SK-N-SH (cell line): ENCODE measurements around the gene UBE3C. TPM values are rescaled to one million over a fixed set of nuclear protein-coding genes. Genes with fewer than 3 reads are reported as not detected.

Experiments used
- CTCF ChIA-PET: fragments of 300-600, 350-600 bp; formaldehyde crosslinking; extraction: SDS; loops from one replicate; lab custom pipeline; 2021; lab: Yijun Ruan, JAX
- POLR2A ChIA-PET: fragments of 350-600 bp; sonication (Branson Sonifier 250); formaldehyde crosslinking; extraction: SDS; loops from one replicate; lab custom pipeline; 2020; ENCODE audit warnings: antibody characterized with exemption, inconsistent platforms; lab: Yijun Ruan, JAX
- DNase-seq: peaks from one replicate; pipeline ENCODE4 v3.0.0; 2012
- H2AFZ ChIP-seq: fragments of 200-600 bp; sonication (generic); 2 replicates; pipeline ENCODE4 v1.8.1; 2016; ENCODE audit warnings: antibody characterized with exemption, mild to moderate bottlenecking, low read depth
- H3F3A ChIP-seq: fragments of 200-600 bp; sonication (generic); replicated peaks from 2 replicates; pipeline ENCODE3; 2016; ENCODE audit warnings: antibody characterized with exemption, mild to moderate bottlenecking; ENCODE audit not compliant: insufficient read depth
- H3K27ac ChIP-seq, 2 experiments: fragments of 200-500 bp in 1 of 2; fragments of 200-600 bp in 1 of 2; sonication (Bioruptor generic) in 1 of 2; sonication (generic), shearing (Covaris generic) in 1 of 2; 2 replicates each; pipeline versions ENCODE4 v1.5.1 to v1.6.1; 2014 to 2016; ENCODE audit warnings: low read depth in 2 of 2, inconsistent platforms in 1 of 2, low read length in 1 of 2, mild to moderate bottlenecking in 1 of 2, mixed read lengths in 1 of 2
- H3K27me3 ChIP-seq: fragments of 200-600 bp; sonication (generic), shearing (Covaris generic); 2 replicates; pipeline ENCODE4 v1.6.1; 2016; ENCODE audit warnings: mixed run types; ENCODE audit not compliant: insufficient read depth
- H3K36me3 ChIP-seq, 2 experiments: fragments of 200-500 bp in 1 of 2; fragments of 200-600 bp in 1 of 2; sonication (Bioruptor generic) in 1 of 2; sonication (generic) in 1 of 2; replicated peaks in 1 of 2; 2 replicates each; pipeline versions ENCODE3 to v1.5.1; 2014 to 2016; ENCODE audit warnings: low read length in 1 of 2, mild to moderate bottlenecking in 1 of 2; ENCODE audit not compliant: insufficient read depth in 2 of 2, control insufficient read depth in 1 of 2
- H3K4me1 ChIP-seq, 2 experiments: fragments of 200-500 bp in 1 of 2; fragments of 200-600 bp in 1 of 2; sonication (Bioruptor generic) in 1 of 2; sonication (generic), shearing (Covaris generic) in 1 of 2; 2 replicates each; pipeline versions ENCODE4 v1.5.1 to v1.6.1; 2014 to 2016; ENCODE audit warnings: low read depth in 1 of 2, low read length in 1 of 2, mixed run types in 1 of 2; ENCODE audit not compliant: insufficient read depth in 2 of 2, control insufficient read depth in 1 of 2
- H3K4me2 ChIP-seq: fragments of 200-600 bp; sonication (generic), shearing (Covaris generic); 2 replicates; pipeline ENCODE4 v1.6.1; 2017; ENCODE audit warnings: mixed run types
- H3K4me3 ChIP-seq, 2 experiments: fragments of 200-500 bp in 1 of 2; fragments of 200-600 bp in 1 of 2; sonication (Bioruptor generic) in 1 of 2; sonication (generic), shearing (Covaris generic) in 1 of 2; 2 replicates each; pipeline versions ENCODE4 v1.5.1 to v1.8.1; 2014 to 2016; ENCODE audit warnings: low read depth in 2 of 2, inconsistent platforms in 1 of 2, low read length in 1 of 2, mild to moderate bottlenecking in 1 of 2, mixed read lengths in 1 of 2, moderate library complexity in 1 of 2
- H3K79me2 ChIP-seq: fragments of 200-600 bp; sonication (generic); 2 replicates; pipeline ENCODE4 v1.8.1; 2017; ENCODE audit warnings: mild to moderate bottlenecking; ENCODE audit not compliant: insufficient read depth
- H3K9ac ChIP-seq: fragments of 200-600 bp; sonication (generic); 2 replicates; pipeline ENCODE4 v1.6.1; 2017; ENCODE audit warnings: mixed run types
- H3K9me2 ChIP-seq: fragments of 200-600 bp; sonication (generic); 2 replicates; pipeline ENCODE4 v1.6.1; 2017; ENCODE audit warnings: mixed run types
- H3K9me3 ChIP-seq: fragments of 200-600 bp; sonication (generic); 2 replicates; pipeline ENCODE4 v1.6.1; 2017; ENCODE audit warnings: mixed run types, mild to moderate bottlenecking, moderate library complexity
- H4K20me1 ChIP-seq: fragments of 200-600 bp; sonication (generic); 2 replicates; pipeline ENCODE4 v1.6.1; 2017; ENCODE audit warnings: mild to moderate bottlenecking, mixed run types; ENCODE audit not compliant: insufficient read depth
- EP300 ChIP-seq, 2 experiments: IDR thresholded peaks; 2 replicates each; pipeline versions ENCODE4 v1.4.0 to v1.6.1; 2012; ENCODE audit warnings: borderline replicate concordance in 1 of 2, low read depth in 1 of 2, low read length in 1 of 2
- EZH2phosphoT487 ChIP-seq: fragments of 200-600 bp; sonication (generic); IDR thresholded peaks from 2 replicates; pipeline ENCODE4 v1.6.1; 2017; ENCODE audit warnings: low read depth, mixed run types, mild to moderate bottlenecking, antibody characterized with exemption, moderate library complexity, borderline replicate concordance
- FOSL2 ChIP-seq: IDR thresholded peaks from 2 replicates; pipeline ENCODE4 v1.4.0; 2012; ENCODE audit warnings: low read depth, mild to moderate bottlenecking, moderate library complexity, borderline replicate concordance
- FOXJ3 ChIP-seq: sonication (generic); formaldehyde crosslinking; IDR thresholded peaks from 2 replicates; pipeline ENCODE4 v1.5.1; 2020; ENCODE audit warnings: mild to moderate bottlenecking, missing genetic modification reagents
- GABPA ChIP-seq: IDR thresholded peaks from 2 replicates; pipeline ENCODE4 v1.4.0; 2012; ENCODE audit warnings: low read depth, mild to moderate bottlenecking
- IRF3 ChIP-seq: fragments of 150-350 bp; IDR thresholded peaks from 2 replicates; pipeline ENCODE4 v1.6.1; 2016; ENCODE audit warnings: mild to moderate bottlenecking, low read depth, low read length
- JUND ChIP-seq: IDR thresholded peaks from 2 replicates; pipeline ENCODE4 v1.4.0; 2012
- MEF2A ChIP-seq: IDR thresholded peaks from 2 replicates; pipeline ENCODE4 v1.4.0; 2012; ENCODE audit warnings: low read depth, borderline replicate concordance
- PBX3 ChIP-seq: IDR thresholded peaks from 2 replicates; pipeline ENCODE4; 2012
- POLR2AphosphoS5 ChIP-seq: IDR thresholded peaks from 2 replicates; pipeline ENCODE4 v1.6.1; 2012; ENCODE audit warnings: low read depth, low read length
- RAD21 ChIP-seq: IDR thresholded peaks from 2 replicates; pipeline ENCODE4 v1.6.1; 2012; ENCODE audit warnings: mild to moderate bottlenecking, low read length
- RCOR1 ChIP-seq: fragments of 150-350 bp; IDR thresholded peaks from 2 replicates; pipeline ENCODE4 v1.6.1; 2017; ENCODE audit warnings: antibody characterized with exemption, low read length
- RFX5 ChIP-seq: IDR thresholded peaks from 2 replicates; pipeline ENCODE4 v1.6.1; 2012; ENCODE audit warnings: mild to moderate bottlenecking, improper control_type of control experiment, low read length
- SIN3A ChIP-seq: IDR thresholded peaks from 2 replicates; pipeline ENCODE4 v1.6.1; 2012; ENCODE audit warnings: low read depth, mild to moderate bottlenecking, low read length, moderate library complexity, borderline replicate concordance
- SMC3 ChIP-seq: IDR thresholded peaks from 2 replicates; pipeline ENCODE4 v1.6.1; 2012; ENCODE audit warnings: low read depth, low read length, improper control_type of control experiment
- TEAD4 ChIP-seq: IDR thresholded peaks from 2 replicates; pipeline ENCODE4 v1.4.0; 2012; ENCODE audit warnings: mild to moderate bottlenecking, borderline replicate concordance; ENCODE audit not compliant: insufficient read depth
- USF1 ChIP-seq: IDR thresholded peaks from 2 replicates; pipeline ENCODE4 v1.4.0; 2012; ENCODE audit warnings: low read depth, borderline replicate concordance
- USF2 ChIP-seq: fragments of 150-350 bp; IDR thresholded peaks from 2 replicates; pipeline ENCODE4 v1.6.1; 2017; ENCODE audit warnings: antibody characterized with exemption, low read length, low read depth, borderline replicate concordance
- ZBTB33 ChIP-seq: IDR thresholded peaks from 2 replicates; pipeline ENCODE4 v1.4.0; 2012; ENCODE audit warnings: low read depth, borderline replicate concordance
- WGBS: methylation state at CpG from one replicate; pipeline ENCODE4 v1.1.6; 2017; ENCODE audit warnings: low lambda C conversion rate; 5-methylcytosine and 5-hydroxymethylcytosine counted together
- polyA plus RNA-seq, 3 experiments: library from polyadenylated mRNA; depleted of rRNA; stranded (reverse); fragments of >200 nt; gene quantifications; 2 replicates each; pipeline ENCODE4 v1.2.3, GENCODE V29; 2012
- TF ChIP-seq, protein P1 (sequence below): fragments of 200-600 bp; sonication (generic); IDR thresholded peaks from 2 replicates; pipeline ENCODE4 v1.6.1; 2017; ENCODE audit warnings: antibody characterized with exemption, mild to moderate bottlenecking, moderate library complexity

UBE3C gene
- polyA plus RNA-seq, 1 of the 3 experiments (the other 2 are of a cell fraction): 48.4 TPM

DNA sequence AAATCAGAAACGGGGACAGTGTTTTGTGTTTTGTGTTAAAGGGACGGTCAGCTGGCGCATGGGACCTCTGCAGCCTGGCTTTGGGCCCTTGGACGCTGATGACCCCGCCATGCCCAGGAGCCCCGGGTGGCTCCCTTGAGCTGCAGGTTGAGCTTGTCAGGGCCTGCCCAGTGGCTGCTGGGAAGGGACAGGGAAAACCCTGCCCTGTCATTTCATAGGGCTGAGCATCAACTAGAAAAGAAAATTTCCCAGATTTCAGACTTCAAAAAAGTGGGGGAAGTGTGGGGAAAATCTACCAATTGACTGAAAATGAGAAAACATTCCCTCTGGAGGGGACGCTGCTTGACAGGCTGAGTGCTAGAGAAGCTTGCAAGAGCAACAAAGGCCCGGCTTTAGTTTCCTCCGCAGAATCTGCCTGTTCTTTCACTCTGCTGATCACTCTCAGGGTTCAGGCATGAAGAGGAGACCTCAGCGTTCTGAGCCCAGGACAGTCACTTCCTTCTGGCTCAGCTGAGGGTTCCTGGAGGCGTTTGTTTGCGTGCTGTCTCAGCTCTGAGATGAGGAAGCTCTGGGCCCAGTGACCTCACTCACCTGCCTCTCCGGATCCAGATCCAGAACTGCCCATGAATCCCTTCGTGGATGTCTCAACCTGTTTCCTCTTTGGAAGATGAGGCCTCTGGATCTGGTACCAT lies 179.4 kb downstream of the UBE3C start:
- ChIA-PET CTCF (interaction anchor here (0.7 to 1.0 kb wide), 2 partner anchors 44 to 425 kb away, joined by 3 read pairs; partner anchors contain the start of gene LMBR1), POLR2A (no interaction called here)
- Histone ChIP-seq H3K36me3 (no peaks in the 10 kb centered on the region), H3K4me3 (no peak overlapping the region), H3K9me2 (no peaks in the 10 kb centered on the region), H3K4me1 (no peaks in the 10 kb centered on the region), H3K9me3 (no peaks in the 10 kb centered on the region), H3F3A (no peaks in the 10 kb centered on the region), H3K79me2 (no peaks in the 10 kb centered on the region), H4K20me1 (no peaks in the 10 kb centered on the region), H3K4me2 (no peak overlapping the region), H3K27ac (peak overlapping the region in 1 of 2 experiments; percentile 11; a peak in 1 of 4 replicates), H3K27me3 (no peaks in the 10 kb centered on the region), H3K9ac (no peak overlapping the region), H2AFZ (peak overlapping the region; percentile 87)
- no peak for DNase-seq
- 86% methylated on average over 13 of the region's 14 CpGs for WGBS
- TF ChIP-seq, protein P1, sequence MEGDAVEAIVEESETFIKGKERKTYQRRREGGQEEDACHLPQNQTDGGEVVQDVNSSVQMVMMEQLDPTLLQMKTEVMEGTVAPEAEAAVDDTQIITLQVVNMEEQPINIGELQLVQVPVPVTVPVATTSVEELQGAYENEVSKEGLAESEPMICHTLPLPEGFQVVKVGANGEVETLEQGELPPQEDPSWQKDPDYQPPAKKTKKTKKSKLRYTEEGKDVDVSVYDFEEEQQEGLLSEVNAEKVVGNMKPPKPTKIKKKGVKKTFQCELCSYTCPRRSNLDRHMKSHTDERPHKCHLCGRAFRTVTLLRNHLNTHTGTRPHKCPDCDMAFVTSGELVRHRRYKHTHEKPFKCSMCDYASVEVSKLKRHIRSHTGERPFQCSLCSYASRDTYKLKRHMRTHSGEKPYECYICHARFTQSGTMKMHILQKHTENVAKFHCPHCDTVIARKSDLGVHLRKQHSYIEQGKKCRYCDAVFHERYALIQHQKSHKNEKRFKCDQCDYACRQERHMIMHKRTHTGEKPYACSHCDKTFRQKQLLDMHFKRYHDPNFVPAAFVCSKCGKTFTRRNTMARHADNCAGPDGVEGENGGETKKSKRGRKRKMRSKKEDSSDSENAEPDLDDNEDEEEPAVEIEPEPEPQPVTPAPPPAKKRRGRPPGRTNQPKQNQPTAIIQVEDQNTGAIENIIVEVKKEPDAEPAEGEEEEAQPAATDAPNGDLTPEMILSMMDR: no peak
- TF ChIP-seq SIN3A (no peak), GABPA (no peak), RCOR1 (no peak), EZH2phosphoT487 (no peak), IRF3 (no peak), USF2 (no peak), POLR2AphosphoS5 (no peak), RAD21 (no peak), PBX3 (no peak), FOXJ3 (no peak), TEAD4 (no peak), MEF2A (no peak), RFX5 (no peak), USF1 (no peak), ZBTB33 (no peak), JUND (no peak), FOSL2 (no peak), SMC3 (no peak), EP300 (IDR thresholded peaks at IDR 0.05; ENCODE audit: borderline replicate concordance in 1 of 2, low read depth in 1 of 2, low read length in 1 of 2) (no peak)
